Glutamatergic neuron (in vitro differentiated cells): ENCODE data around the gene SYNE3. TPM values are rescaled to one million over a fixed set of nuclear protein-coding genes. Genes with fewer than 3 reads are reported as not detected.

Experiments used
- DNase-seq: peaks from one replicate; pipeline ENCODE4 v3.0.0; 2022
- H3K27ac Mint-ChIP-seq: one replicate; pipeline ENCODE4 v1.8.0; 2020; ENCODE audit warnings: mild to moderate bottlenecking, mixed read lengths, inconsistent platforms; ENCODE audit not compliant: unreplicated experiment
- H3K27me3 Mint-ChIP-seq: one replicate; pipeline ENCODE4 v1.8.0; 2020; ENCODE audit warnings: mild to moderate bottlenecking, moderate library complexity, mixed read lengths, inconsistent platforms; ENCODE audit not compliant: unreplicated experiment
- H3K36me3 Mint-ChIP-seq: one replicate; pipeline ENCODE4 v1.8.0; 2020; ENCODE audit warnings: mild to moderate bottlenecking, mixed read lengths, inconsistent platforms; ENCODE audit not compliant: unreplicated experiment
- H3K4me1 Mint-ChIP-seq: one replicate; pipeline ENCODE4 v1.8.0; 2020; ENCODE audit warnings: mild to moderate bottlenecking, low read depth, mixed read lengths, inconsistent platforms; ENCODE audit not compliant: unreplicated experiment
- H3K4me3 Mint-ChIP-seq: one replicate; pipeline ENCODE4 v1.8.0; 2020; ENCODE audit warnings: mild to moderate bottlenecking, mixed read lengths, inconsistent platforms; ENCODE audit not compliant: unreplicated experiment
- H3K9me3 Mint-ChIP-seq: one replicate; pipeline ENCODE4 v1.8.0; 2020; ENCODE audit warnings: mild to moderate bottlenecking, moderate library complexity, mixed read lengths, inconsistent platforms; ENCODE audit not compliant: unreplicated experiment
- total RNA-seq: library from RNA; stranded (reverse); fragmentation: NEBNext Ultra II Directional; extraction: Animal tissue kit (Norgen Biotek cat#: 25700); gene quantifications from one replicate; pipeline ENCODE4 v1.2.1, GENCODE V29; 2021; ENCODE audit not compliant: unreplicated experiment
- TF ChIP-seq, protein P1 (sequence below): fragments of 200-600 bp; sonication (generic); IDR thresholded peaks from one replicate; pipeline ENCODE4 v1.5.0; 2021; ENCODE audit not compliant: partially characterized antibody, unreplicated experiment

Gene SYNE3
- total RNA-seq, 1 donor from 2014 or later: 7.1 TPM

GRCh38 chr14:95471476-95471875 is 45.0 kb downstream of the SYNE3 start:
- Mint-ChIP-seq H3K4me1 (peaks cover 7% of the 10 kb centered on the region), H3K27me3 (peaks cover 5% of the 10 kb centered on the region), H3K9me3 (peaks cover 2% of the 10 kb centered on the region), H3K27ac (no peak overlapping the region), H3K36me3 (no peaks in the 10 kb centered on the region), H3K4me3 (no peak overlapping the region)
- no peak for DNase-seq
- TF ChIP-seq, protein P1, sequence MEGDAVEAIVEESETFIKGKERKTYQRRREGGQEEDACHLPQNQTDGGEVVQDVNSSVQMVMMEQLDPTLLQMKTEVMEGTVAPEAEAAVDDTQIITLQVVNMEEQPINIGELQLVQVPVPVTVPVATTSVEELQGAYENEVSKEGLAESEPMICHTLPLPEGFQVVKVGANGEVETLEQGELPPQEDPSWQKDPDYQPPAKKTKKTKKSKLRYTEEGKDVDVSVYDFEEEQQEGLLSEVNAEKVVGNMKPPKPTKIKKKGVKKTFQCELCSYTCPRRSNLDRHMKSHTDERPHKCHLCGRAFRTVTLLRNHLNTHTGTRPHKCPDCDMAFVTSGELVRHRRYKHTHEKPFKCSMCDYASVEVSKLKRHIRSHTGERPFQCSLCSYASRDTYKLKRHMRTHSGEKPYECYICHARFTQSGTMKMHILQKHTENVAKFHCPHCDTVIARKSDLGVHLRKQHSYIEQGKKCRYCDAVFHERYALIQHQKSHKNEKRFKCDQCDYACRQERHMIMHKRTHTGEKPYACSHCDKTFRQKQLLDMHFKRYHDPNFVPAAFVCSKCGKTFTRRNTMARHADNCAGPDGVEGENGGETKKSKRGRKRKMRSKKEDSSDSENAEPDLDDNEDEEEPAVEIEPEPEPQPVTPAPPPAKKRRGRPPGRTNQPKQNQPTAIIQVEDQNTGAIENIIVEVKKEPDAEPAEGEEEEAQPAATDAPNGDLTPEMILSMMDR: no peak

- DNase-seq: no peak
- H3K27me3 Mint-ChIP-seq: peaks cover 5% of the 10 kb centered on the region
- no peak overlapping the region for H3K27ac Mint-ChIP-seq
- H3K36me3 Mint-ChIP-seq: no peaks in the 10 kb centered on the region
- TF ChIP-seq, protein P1: no peak
- peaks cover 7% of the 10 kb centered on the region for H3K4me1 Mint-ChIP-seq
- peaks cover 2% of the 10 kb centered on the region for H3K9me3 Mint-ChIP-seq
- no peak overlapping the region for H3K4me3 Mint-ChIP-seq
Measured at GRCh38 chr14:95471016-95471415, 45.4 kb downstream of the SYNE3 start.

- H3K9me3 Mint-ChIP-seq: peaks cover 2% of the 10 kb centered on the region
- peaks cover 5% of the 10 kb centered on the region for H3K27me3 Mint-ChIP-seq
- H3K4me1 Mint-ChIP-seq: peaks cover 7% of the 10 kb centered on the region
- H3K36me3 Mint-ChIP-seq: no peaks in the 10 kb centered on the region
- H3K4me3 Mint-ChIP-seq: no peak overlapping the region
- no peak for DNase-seq
- no peak overlapping the region for H3K27ac Mint-ChIP-seq
- TF ChIP-seq, protein P1: no peak
Measured at GRCh38 chr14:95469134-95469481, 47.3 kb downstream of the SYNE3 start.

DNA sequence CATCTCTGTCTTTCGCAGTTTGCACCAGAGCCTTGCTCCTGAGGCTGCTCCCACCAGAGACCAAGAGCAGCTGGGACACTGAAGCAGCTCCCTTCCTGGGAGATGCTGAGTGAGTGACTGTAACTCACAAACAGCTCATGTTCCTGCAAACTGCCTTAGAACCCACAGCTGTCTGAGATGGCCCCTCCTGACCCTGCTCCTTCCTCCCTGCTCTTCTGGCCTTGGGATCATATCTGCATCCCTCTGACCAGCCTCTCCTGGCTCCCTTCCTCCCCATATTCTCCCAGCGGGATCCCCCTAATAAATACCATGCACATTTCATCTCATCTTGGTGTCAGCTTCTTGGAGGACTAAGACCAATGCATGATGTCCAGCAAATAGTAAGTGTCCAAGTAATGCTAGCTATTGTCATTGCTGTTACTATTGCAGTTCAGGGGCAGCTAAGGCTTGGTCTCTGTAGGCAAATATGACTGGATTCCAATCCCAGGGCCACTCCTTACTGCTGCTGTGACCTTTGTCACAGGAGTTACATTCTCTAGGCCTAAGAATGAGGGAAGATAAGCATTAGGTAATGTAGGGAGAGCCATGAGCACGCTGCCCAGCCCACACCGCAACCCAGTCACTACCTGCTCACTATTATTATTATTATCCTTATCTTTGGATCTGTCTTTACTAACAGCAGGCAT is 47.9 kb downstream of the SYNE3 start:
- Mint-ChIP-seq H3K27ac (peak overlapping the region; percentile 2), H3K27me3 (peaks cover 5% of the 10 kb centered on the region), H3K36me3 (no peaks in the 10 kb centered on the region), H3K4me3 (no peak overlapping the region), H3K4me1 (peaks cover 7% of the 10 kb centered on the region), H3K9me3 (peaks cover 2% of the 10 kb centered on the region)
- TF ChIP-seq, protein P1: no peak
- no peak for DNase-seq

DNA sequence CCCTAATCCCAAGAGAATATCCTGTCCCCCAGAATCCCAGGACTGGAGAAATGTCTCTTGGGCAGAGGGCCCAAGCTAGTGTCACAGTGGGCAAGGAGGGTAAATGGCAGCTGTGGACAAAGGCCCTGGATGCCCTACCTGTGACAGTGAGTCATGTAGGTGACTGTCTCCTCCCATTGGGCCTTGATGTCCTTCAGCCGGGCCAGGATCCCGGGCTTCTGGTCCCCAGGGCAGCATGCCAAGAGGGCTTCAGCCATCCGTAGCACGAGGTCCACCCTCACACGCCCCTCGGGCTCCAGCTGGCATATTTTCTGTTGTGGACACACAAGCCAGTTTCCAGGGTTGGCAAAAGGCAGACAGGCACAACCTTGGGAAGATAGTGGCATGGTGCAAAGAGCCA is 48.8 kb downstream of the SYNE3 start:
- Mint-ChIP-seq H3K27me3 (peaks cover 5% of the 10 kb centered on the region), H3K9me3 (peaks cover 2% of the 10 kb centered on the region), H3K27ac (no peak overlapping the region), H3K4me3 (no peak overlapping the region), H3K4me1 (peaks cover 7% of the 10 kb centered on the region), H3K36me3 (no peaks in the 10 kb centered on the region)
- DNase-seq: no peak
- TF ChIP-seq, protein P1: no peak
